Measurements from ENCODE around the gene SLC44A2.

Gene SLC44A2

GRCh38 chr19:10640361-10640760 lies 15.0 kb downstream of the SLC44A2 start:
- H3K4me3 ChIP-seq (replicated peaks; ENCODE audit: low read depth, low read length), result no peak overlapping the region
- no peak for TF ChIP-seq CTCF (IDR thresholded peaks at IDR 0.05; ENCODE audit: insufficient read depth, low read length, poor library complexity, severe bottlenecking)
- peaks cover 24% of the 10 kb centered on the region for H3K36me3 ChIP-seq (ENCODE audit: control insufficient read depth, insufficient read depth, low read length)

GRCh38 chr19:10641248-10641647 lies 15.9 kb downstream of the SLC44A2 start:
- no peak for DNase-seq (ENCODE audit: extremely low read depth, insufficient read length)
- no peak for TF ChIP-seq CTCF (IDR thresholded peaks at IDR 0.05; ENCODE audit: insufficient read depth, low read length, poor library complexity, severe bottlenecking)
- Histone ChIP-seq H3K4me3 (replicated peaks; ENCODE audit: low read depth, low read length) (no peak overlapping the region), H3K36me3 (ENCODE audit: control insufficient read depth, insufficient read depth, low read length) (peaks cover 22% of the 10 kb centered on the region), H3K27me3 (replicated peaks; ENCODE audit: control insufficient read depth, insufficient read depth, low read length) (no peaks in the 10 kb centered on the region)

More at GRCh38 chr19:10640361-10640760, 15.0 kb downstream of the SLC44A2 start:
- no peaks in the 10 kb centered on the region for H3K27me3 ChIP-seq (replicated peaks; ENCODE audit: control insufficient read depth, insufficient read depth, low read length)
- DNase-seq (ENCODE audit: extremely low read depth, insufficient read length), result no peak

- no peak for TF ChIP-seq CTCF (IDR thresholded peaks at IDR 0.05; ENCODE audit: insufficient read depth, low read length, poor library complexity, severe bottlenecking)
- Histone ChIP-seq H3K4me3 (replicated peaks; ENCODE audit: low read depth, low read length) (no peak overlapping the region), H3K27me3 (replicated peaks; ENCODE audit: control insufficient read depth, insufficient read depth, low read length) (no peaks in the 10 kb centered on the region), H3K36me3 (ENCODE audit: control insufficient read depth, insufficient read depth, low read length) (peaks cover 15% of the 10 kb centered on the region)
- no peak for DNase-seq (ENCODE audit: extremely low read depth, insufficient read length)
Observed at GRCh38 chr19:10642473-10643171, 17.3 kb downstream of the SLC44A2 start.

GRCh38 chr19:10643172-10643967 lies 18.0 kb downstream of the SLC44A2 start:
- Histone ChIP-seq H3K36me3 (ENCODE audit: control insufficient read depth, insufficient read depth, low read length) (peaks cover 12% of the 10 kb centered on the region), H3K4me3 (replicated peaks; ENCODE audit: low read depth, low read length) (no peak overlapping the region), H3K27me3 (replicated peaks; ENCODE audit: control insufficient read depth, insufficient read depth, low read length) (no peaks in the 10 kb centered on the region)
- no peak for TF ChIP-seq CTCF (IDR thresholded peaks at IDR 0.05; ENCODE audit: insufficient read depth, low read length, poor library complexity, severe bottlenecking)
- DNase-seq (ENCODE audit: extremely low read depth, insufficient read length), result no peak

GRCh38 chr19:10643968-10644259 lies 18.6 kb downstream of the SLC44A2 start:
- DNase-seq (ENCODE audit: extremely low read depth, insufficient read length), result no peak
- no peak for TF ChIP-seq CTCF (IDR thresholded peaks at IDR 0.05; ENCODE audit: insufficient read depth, low read length, poor library complexity, severe bottlenecking)
- Histone ChIP-seq H3K27me3 (replicated peaks; ENCODE audit: control insufficient read depth, insufficient read depth, low read length) (no peaks in the 10 kb centered on the region), H3K36me3 (ENCODE audit: control insufficient read depth, insufficient read depth, low read length) (peaks cover 12% of the 10 kb centered on the region), H3K4me3 (replicated peaks; ENCODE audit: low read depth, low read length) (no peak overlapping the region)

All from GM06990 (cell line).